Measurements from ENCODE around the gene PHYKPL.
"Not testable (repeated sequence)": the region's sequence is repeated elsewhere in the genome, so short reads cannot be mapped to it uniquely, and the experiment has no call there.

Gene PHYKPL

GRCh38 chr5:178265746-178266145 lies 33.1 kb upstream of the PHYKPL start:
- no peak overlapping the region for H3K4me3 ChIP-seq (ENCODE audit: low read depth, low read length)

GRCh38 chr5:178264044-178264443 lies 31.4 kb upstream of the PHYKPL start:
- H3K4me3 ChIP-seq (ENCODE audit: low read depth, low read length), result no peak overlapping the region

GRCh38 chr5:178261666-178262600 lies 29.3 kb upstream of the PHYKPL start:
- no peak overlapping the region for H3K4me3 ChIP-seq (ENCODE audit: low read depth, low read length)

GRCh38 chr5:178259623-178260536 lies 27.3 kb upstream of the PHYKPL start:
- no peak overlapping the region for H3K4me3 ChIP-seq (ENCODE audit: low read depth, low read length)

- H3K4me3 ChIP-seq (ENCODE audit: low read depth, low read length), result no peak overlapping the region
These were observed 25.0 kb upstream of the PHYKPL start for GRCh38 chr5:178257650-178258049.

GRCh38 chr5:178256746-178257145 lies 24.1 kb upstream of the PHYKPL start:
- no peak overlapping the region for H3K4me3 ChIP-seq (ENCODE audit: low read depth, low read length)

GRCh38 chr5:178253632-178254031 lies 21.0 kb upstream of the PHYKPL start:
- not testable (repeated sequence) for H3K4me3 ChIP-seq (ENCODE audit: low read depth, low read length)

- no peak overlapping the region for H3K4me3 ChIP-seq (ENCODE audit: low read depth, low read length)
These were observed 19.7 kb upstream of the PHYKPL start for GRCh38 chr5:178252258-178252657.

- no peak overlapping the region for H3K4me3 ChIP-seq (ENCODE audit: low read depth, low read length)
These were observed 17.7 kb upstream of the PHYKPL start for GRCh38 chr5:178250263-178250662.

- H3K4me3 ChIP-seq (ENCODE audit: low read depth, low read length), result no peak overlapping the region
These were observed 16.8 kb upstream of the PHYKPL start for GRCh38 chr5:178249191-178249989.

- no peak overlapping the region for H3K4me3 ChIP-seq (ENCODE audit: low read depth, low read length)
These were observed 16.1 kb upstream of the PHYKPL start for GRCh38 chr5:178248750-178249149.

- no peak overlapping the region for H3K4me3 ChIP-seq (ENCODE audit: low read depth, low read length)
These were observed 15.2 kb upstream of the PHYKPL start for GRCh38 chr5:178247481-178248456.

GRCh38 chr5:178246624-178247279 lies 14.2 kb upstream of the PHYKPL start:
- H3K4me3 ChIP-seq (ENCODE audit: low read depth, low read length), result no peak overlapping the region

GRCh38 chr5:178245389-178245788 lies 12.8 kb upstream of the PHYKPL start:
- H3K4me3 ChIP-seq (ENCODE audit: low read depth, low read length), result no peak overlapping the region

GRCh38 chr5:178244576-178244975 lies 12.0 kb upstream of the PHYKPL start:
- no peak overlapping the region for H3K4me3 ChIP-seq (ENCODE audit: low read depth, low read length)

GRCh38 chr5:178242416-178242815 lies 9.8 kb upstream of the PHYKPL start:
- H3K4me3 ChIP-seq (ENCODE audit: low read depth, low read length), result no peak overlapping the region

- no peak overlapping the region for H3K4me3 ChIP-seq (ENCODE audit: low read depth, low read length)
These were observed 9.2 kb upstream of the PHYKPL start for GRCh38 chr5:178241688-178242231.

GRCh38 chr5:178241231-178241663 lies 8.6 kb upstream of the PHYKPL start:
- H3K4me3 ChIP-seq (ENCODE audit: low read depth, low read length), result no peak overlapping the region

- H3K4me3 ChIP-seq (ENCODE audit: low read depth, low read length), result no peak overlapping the region
These were observed 8.2 kb upstream of the PHYKPL start for GRCh38 chr5:178240766-178241165.

Measured in iPS-11a (cell line).